ENCODE data around the gene ATP6V0E1. TPM values are rescaled to one million over a fixed set of nuclear protein-coding genes. Genes with fewer than 3 reads are reported as not detected.

The ATP6V0E1 gene
- total RNA-seq, 1 donor from 2014 or later, result 285 TPM

GRCh38 chr5:172956936-172957335, 26.6 kb upstream of the ATP6V0E1 start:
- Histone ChIP-seq H3K4me1 (peaks cover 23% of the 10 kb centered on the region), H3K9me3 (no peaks in the 10 kb centered on the region), H3K4me3 (no peak overlapping the region), H3K27ac (no peak overlapping the region), H3K27me3 (ENCODE audit: low read depth) (no peaks in the 10 kb centered on the region), H3K36me3 (peaks cover 9% of the 10 kb centered on the region)
- ATAC-seq (no peak), DNase-seq (no peak)
- no peak for TF ChIP-seq CTCF (IDR thresholded peaks at IDR 0.05)
- intact Hi-C loops (cut with DNase I), result no loop called here

GRCh38 chr5:172957458-172957857, 26.1 kb upstream of the ATP6V0E1 start:
- no peaks in the 10 kb centered on the region for H3K27me3 ChIP-seq (ENCODE audit: low read depth)
- TF ChIP-seq CTCF (IDR thresholded peaks at IDR 0.05), result no peak
- no peaks in the 10 kb centered on the region for H3K9me3 ChIP-seq
- intact Hi-C loops (cut with DNase I), result no loop called here
- H3K4me3 ChIP-seq, result no peak overlapping the region
- no peak overlapping the region for H3K27ac ChIP-seq
- peaks cover 21% of the 10 kb centered on the region for H3K4me1 ChIP-seq
- H3K36me3 ChIP-seq, result peaks cover 12% of the 10 kb centered on the region
- ATAC-seq (no peak), DNase-seq (no peak)

DNA sequence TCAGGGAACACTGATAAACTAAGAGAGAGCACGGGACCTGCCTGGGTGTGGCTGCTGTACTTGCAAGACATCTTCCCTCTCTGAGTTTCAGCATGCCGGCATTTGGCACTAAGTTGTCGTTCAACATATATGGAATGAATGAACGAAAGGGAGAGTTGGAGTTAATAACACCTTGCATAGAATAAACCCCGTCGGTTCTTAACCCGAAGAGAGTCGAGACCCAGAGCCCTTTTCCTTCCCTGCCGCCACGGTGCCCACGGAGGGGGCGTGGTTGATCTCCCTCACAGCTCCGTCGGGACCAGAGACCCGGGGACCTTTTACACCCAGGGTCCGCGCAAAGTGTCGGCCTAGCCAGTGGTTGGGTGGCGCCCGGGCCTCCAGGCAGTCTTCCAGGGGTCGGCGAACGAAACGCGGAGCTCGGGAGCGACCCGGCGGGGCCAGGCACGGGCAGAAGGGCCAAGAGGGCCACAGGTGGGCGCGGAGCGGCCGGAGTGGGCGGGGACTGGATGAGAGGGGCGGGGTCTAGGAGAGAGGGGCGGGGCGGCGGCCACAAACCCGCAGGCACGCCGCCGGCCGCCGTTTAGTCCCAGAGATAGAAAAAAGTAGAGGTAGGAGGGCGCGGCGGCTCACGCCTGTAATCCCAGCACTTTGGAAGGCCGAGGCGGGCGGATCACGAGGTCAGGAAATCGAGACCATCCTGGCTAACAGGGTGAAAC, 25.1 kb upstream of the ATP6V0E1 start:
- peaks cover 21% of the 10 kb centered on the region for H3K4me1 ChIP-seq
- peak; percentile 95 to 96 for ATAC-seq
- peak overlapping the region; percentile 85 for H3K4me3 ChIP-seq
- H3K27ac ChIP-seq, result peak overlapping the region; percentile 88
- intact Hi-C loops (cut with DNase I), result no loop called here
- no peak for TF ChIP-seq CTCF (IDR thresholded peaks at IDR 0.05)
- no peaks in the 10 kb centered on the region for H3K27me3 ChIP-seq (ENCODE audit: low read depth)
- DNase-seq, result peak; percentile 82
- H3K36me3 ChIP-seq, result peaks cover 14% of the 10 kb centered on the region
- H3K9me3 ChIP-seq, result no peaks in the 10 kb centered on the region

DNA sequence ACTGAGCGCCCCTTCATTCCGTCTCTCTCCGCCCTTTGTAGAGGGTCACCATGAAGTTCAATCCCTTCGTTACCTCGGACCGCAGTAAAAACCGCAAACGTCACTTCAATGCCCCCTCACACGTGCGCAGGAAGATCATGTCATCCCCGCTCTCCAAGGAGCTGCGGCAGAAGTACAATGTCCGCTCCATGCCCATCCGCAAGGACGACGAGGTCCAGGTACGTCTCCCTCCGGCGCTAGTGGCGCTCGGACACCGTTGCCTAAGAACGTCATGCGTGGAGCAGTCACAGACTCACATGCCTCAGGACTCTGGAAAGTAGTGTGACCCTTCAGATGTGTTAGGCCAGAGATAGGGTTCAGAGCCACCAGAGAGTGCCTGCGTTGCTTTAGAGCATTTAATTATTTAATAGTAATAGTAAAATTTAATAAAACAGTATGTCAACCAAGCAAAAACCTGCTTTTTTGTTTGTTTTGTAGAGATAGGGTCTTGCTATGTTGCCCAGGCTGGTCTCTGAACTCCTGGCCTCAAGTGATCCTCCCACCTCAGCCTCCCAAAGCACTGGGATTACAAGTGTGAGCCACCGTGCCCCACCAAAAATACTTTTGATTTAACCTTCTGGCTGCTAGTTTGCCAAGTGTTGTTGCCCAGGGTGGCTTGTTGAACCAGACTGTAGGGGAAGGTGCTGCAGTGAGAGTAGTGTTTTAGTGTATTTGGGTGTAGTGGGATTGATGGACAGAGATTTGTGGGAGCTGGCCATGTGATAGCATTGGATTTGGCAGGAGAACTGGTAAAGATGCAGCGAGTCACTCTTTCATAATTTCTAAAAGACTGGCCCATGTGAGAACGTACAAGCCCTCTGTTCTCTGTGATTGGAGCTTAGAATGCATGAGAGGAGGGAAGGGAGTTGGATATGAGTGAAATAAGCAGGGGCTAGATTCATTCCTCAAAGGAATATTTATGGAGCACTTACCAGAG, 23.5 kb upstream of the ATP6V0E1 start:
- ATAC-seq (no peak), DNase-seq (no peak)
- H3K4me1 ChIP-seq, result peaks cover 21% of the 10 kb centered on the region
- H3K27me3 ChIP-seq (ENCODE audit: low read depth), result no peaks in the 10 kb centered on the region
- intact Hi-C loops (cut with DNase I), result no loop called here
- TF ChIP-seq CTCF (IDR thresholded peaks at IDR 0.05), result no peak
- H3K36me3 ChIP-seq, result peaks cover 23% of the 10 kb centered on the region
- H3K27ac ChIP-seq, result peak overlapping the region; percentile 88
- H3K9me3 ChIP-seq, result no peaks in the 10 kb centered on the region
- peak overlapping the region; percentile 85 for H3K4me3 ChIP-seq

GRCh38 chr5:172969921-172970320, 13.7 kb upstream of the ATP6V0E1 start:
- intact Hi-C loops (cut with DNase I), result no loop called here
- Histone ChIP-seq H3K4me1 (peaks cover 5% of the 10 kb centered on the region), H3K4me3 (no peak overlapping the region), H3K9me3 (no peaks in the 10 kb centered on the region), H3K36me3 (peaks cover 40% of the 10 kb centered on the region), H3K27ac (no peak overlapping the region), H3K27me3 (ENCODE audit: low read depth) (no peaks in the 10 kb centered on the region)
- no peak for ATAC-seq
- DNase-seq, result no peak
- no peak for TF ChIP-seq CTCF (IDR thresholded peaks at IDR 0.05)

Data from lower lobe of right lung (tissue), 2 donors.